ENCODE data around the gene SLC35E4.

DNA sequence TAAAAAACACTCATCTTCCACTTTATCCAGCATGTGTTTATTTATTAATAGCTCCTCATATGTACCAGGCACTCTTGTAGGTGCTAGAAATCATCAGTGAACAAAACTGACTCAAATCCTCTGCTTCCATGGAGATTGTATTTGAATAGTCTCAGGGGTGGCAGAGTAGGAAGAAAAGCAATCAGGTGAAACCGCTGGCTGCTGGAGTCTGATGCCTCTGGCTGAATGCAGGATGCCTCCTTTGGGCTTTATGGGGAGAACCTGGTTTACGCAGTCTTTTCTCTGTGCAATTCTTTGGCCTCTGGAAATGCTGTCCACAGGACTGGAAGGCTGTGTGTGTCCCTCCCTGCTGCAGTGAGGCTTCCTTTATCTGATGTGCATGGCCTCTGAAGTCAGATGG, 46.2 kb downstream of the SLC35E4 start:
- TF ChIP-seq POLR2A (IDR thresholded peaks at IDR 0.05) = no peak
- TF ChIP-seq, protein P1, sequence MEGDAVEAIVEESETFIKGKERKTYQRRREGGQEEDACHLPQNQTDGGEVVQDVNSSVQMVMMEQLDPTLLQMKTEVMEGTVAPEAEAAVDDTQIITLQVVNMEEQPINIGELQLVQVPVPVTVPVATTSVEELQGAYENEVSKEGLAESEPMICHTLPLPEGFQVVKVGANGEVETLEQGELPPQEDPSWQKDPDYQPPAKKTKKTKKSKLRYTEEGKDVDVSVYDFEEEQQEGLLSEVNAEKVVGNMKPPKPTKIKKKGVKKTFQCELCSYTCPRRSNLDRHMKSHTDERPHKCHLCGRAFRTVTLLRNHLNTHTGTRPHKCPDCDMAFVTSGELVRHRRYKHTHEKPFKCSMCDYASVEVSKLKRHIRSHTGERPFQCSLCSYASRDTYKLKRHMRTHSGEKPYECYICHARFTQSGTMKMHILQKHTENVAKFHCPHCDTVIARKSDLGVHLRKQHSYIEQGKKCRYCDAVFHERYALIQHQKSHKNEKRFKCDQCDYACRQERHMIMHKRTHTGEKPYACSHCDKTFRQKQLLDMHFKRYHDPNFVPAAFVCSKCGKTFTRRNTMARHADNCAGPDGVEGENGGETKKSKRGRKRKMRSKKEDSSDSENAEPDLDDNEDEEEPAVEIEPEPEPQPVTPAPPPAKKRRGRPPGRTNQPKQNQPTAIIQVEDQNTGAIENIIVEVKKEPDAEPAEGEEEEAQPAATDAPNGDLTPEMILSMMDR (IDR thresholded peaks at IDR 0.05) = no peak

All from adrenal gland (tissue), 5 donors.